ENCODE measurements around the gene DNAH12.

DNAH12 gene

GRCh38 chr3:57423335-57423734, 120.8 kb downstream of the DNAH12 start:
- no peaks in the 10 kb centered on the region for H3K36me3 ChIP-seq
- TF ChIP-seq, protein P1, sequence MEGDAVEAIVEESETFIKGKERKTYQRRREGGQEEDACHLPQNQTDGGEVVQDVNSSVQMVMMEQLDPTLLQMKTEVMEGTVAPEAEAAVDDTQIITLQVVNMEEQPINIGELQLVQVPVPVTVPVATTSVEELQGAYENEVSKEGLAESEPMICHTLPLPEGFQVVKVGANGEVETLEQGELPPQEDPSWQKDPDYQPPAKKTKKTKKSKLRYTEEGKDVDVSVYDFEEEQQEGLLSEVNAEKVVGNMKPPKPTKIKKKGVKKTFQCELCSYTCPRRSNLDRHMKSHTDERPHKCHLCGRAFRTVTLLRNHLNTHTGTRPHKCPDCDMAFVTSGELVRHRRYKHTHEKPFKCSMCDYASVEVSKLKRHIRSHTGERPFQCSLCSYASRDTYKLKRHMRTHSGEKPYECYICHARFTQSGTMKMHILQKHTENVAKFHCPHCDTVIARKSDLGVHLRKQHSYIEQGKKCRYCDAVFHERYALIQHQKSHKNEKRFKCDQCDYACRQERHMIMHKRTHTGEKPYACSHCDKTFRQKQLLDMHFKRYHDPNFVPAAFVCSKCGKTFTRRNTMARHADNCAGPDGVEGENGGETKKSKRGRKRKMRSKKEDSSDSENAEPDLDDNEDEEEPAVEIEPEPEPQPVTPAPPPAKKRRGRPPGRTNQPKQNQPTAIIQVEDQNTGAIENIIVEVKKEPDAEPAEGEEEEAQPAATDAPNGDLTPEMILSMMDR (IDR thresholded peaks at IDR 0.05), result no peak
- no peaks in the 10 kb centered on the region for H3K9me3 ChIP-seq
- H3K4me1 ChIP-seq (ENCODE audit: control insufficient read depth in 1 of 2, insufficient read depth in 1 of 2, low read depth in 1 of 2, low read length in 1 of 2), result no peaks in the 10 kb centered on the region
- H3K27ac ChIP-seq, result no peak overlapping the region
- H3K4me3 ChIP-seq (ENCODE audit: low read depth in 1 of 2, low read length in 1 of 2), result no peak overlapping the region
- H3K27me3 ChIP-seq, result no peaks in the 10 kb centered on the region

DNA sequence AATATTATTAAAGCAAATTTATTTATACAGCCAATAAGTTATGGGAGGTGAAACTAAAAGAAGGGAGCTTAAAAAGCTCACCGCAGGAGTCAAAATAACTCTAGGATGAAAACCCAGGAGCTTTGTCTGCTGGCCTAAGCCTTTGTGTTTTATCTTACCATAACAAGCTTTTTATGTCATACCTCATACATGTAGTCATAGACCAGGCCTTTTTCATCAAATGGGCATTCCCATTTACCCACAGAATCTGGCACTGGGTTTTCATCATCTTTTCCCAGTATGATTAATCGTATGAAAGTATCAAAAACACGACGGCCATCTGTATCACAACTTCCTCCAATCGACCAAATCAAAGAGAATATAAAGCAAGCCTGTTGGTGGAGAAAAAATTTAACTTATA, 122.8 kb downstream of the DNAH12 start:
- Histone ChIP-seq H3K27ac (no peak overlapping the region), H3K36me3 (no peaks in the 10 kb centered on the region), H3K4me1 (ENCODE audit: control insufficient read depth in 1 of 2, insufficient read depth in 1 of 2, low read depth in 1 of 2, low read length in 1 of 2) (no peaks in the 10 kb centered on the region), H3K9me3 (no peaks in the 10 kb centered on the region), H3K27me3 (no peaks in the 10 kb centered on the region), H3K4me3 (ENCODE audit: low read depth in 1 of 2, low read length in 1 of 2) (no peak overlapping the region)
- TF ChIP-seq, protein P1 (IDR thresholded peaks at IDR 0.05), result no peak

GRCh38 chr3:57420001-57420400, 124.1 kb downstream of the DNAH12 start:
- H3K4me1 ChIP-seq (ENCODE audit: control insufficient read depth in 1 of 2, insufficient read depth in 1 of 2, low read depth in 1 of 2, low read length in 1 of 2), result no peaks in the 10 kb centered on the region
- H3K9me3 ChIP-seq, result no peaks in the 10 kb centered on the region
- H3K36me3 ChIP-seq, result no peaks in the 10 kb centered on the region
- TF ChIP-seq, protein P1 (IDR thresholded peaks at IDR 0.05), result no peak
- H3K27ac ChIP-seq, result no peak overlapping the region
- no peaks in the 10 kb centered on the region for H3K27me3 ChIP-seq
- H3K4me3 ChIP-seq (ENCODE audit: low read depth in 1 of 2, low read length in 1 of 2), result no peak overlapping the region

DNA sequence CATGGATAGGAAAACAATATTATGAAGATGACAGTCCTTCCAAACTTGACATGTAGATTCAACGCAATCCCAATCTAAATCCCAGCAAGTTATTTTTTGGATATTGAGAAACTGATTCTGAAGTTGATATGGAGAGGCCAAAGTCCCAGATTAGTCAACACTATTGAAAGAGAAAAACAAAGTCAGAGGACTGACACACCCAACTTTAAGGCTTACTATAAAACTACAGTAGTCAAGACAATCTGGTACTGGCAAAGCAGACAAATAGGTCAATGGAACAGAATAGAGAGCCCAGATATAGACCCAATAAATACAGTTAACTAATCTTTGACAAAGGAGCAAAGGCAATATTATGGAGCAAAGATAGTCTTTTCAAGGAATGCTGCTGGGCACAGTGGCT, 132.4 kb downstream of the DNAH12 start:
- Histone ChIP-seq H3K4me3 (ENCODE audit: low read depth in 1 of 2, low read length in 1 of 2) (no peak overlapping the region), H3K27me3 (no peaks in the 10 kb centered on the region)
- TF ChIP-seq, protein P1 (IDR thresholded peaks at IDR 0.05), result no peak

GRCh38 chr3:57409471-57409870, 134.7 kb downstream of the DNAH12 start:
- Histone ChIP-seq H3K4me3 (ENCODE audit: low read depth in 1 of 2, low read length in 1 of 2) (no peak overlapping the region), H3K4me1 (ENCODE audit: control insufficient read depth in 1 of 2, insufficient read depth in 1 of 2, low read depth in 1 of 2, low read length in 1 of 2) (no peaks in the 10 kb centered on the region), H3K36me3 (no peaks in the 10 kb centered on the region), H3K27me3 (no peaks in the 10 kb centered on the region), H3K9me3 (no peaks in the 10 kb centered on the region), H3K27ac (no peak overlapping the region)
- TF ChIP-seq, protein P1 (IDR thresholded peaks at IDR 0.05), result no peak

More for the DNA sequence above, 132.4 kb downstream of the DNAH12 start:
- Histone ChIP-seq H3K27ac (no peak overlapping the region), H3K9me3 (no peaks in the 10 kb centered on the region), H3K36me3 (no peaks in the 10 kb centered on the region), H3K4me1 (ENCODE audit: control insufficient read depth in 1 of 2, insufficient read depth in 1 of 2, low read depth in 1 of 2, low read length in 1 of 2) (no peaks in the 10 kb centered on the region)

GRCh38 chr3:57402675-57403074, 141.5 kb downstream of the DNAH12 start:
- H3K27me3 ChIP-seq, result no peaks in the 10 kb centered on the region
- H3K36me3 ChIP-seq, result no peaks in the 10 kb centered on the region
- no peaks in the 10 kb centered on the region for H3K9me3 ChIP-seq
- TF ChIP-seq, protein P1 (IDR thresholded peaks at IDR 0.05), result no peak
- H3K4me1 ChIP-seq (ENCODE audit: control insufficient read depth in 1 of 2, insufficient read depth in 1 of 2, low read depth in 1 of 2, low read length in 1 of 2), result no peaks in the 10 kb centered on the region
- no peak overlapping the region for H3K4me3 ChIP-seq (ENCODE audit: low read depth in 1 of 2, low read length in 1 of 2)
- H3K27ac ChIP-seq, result no peak overlapping the region
